ENCODE measurements around the gene WAPL. TPM values are rescaled to one million over a fixed set of nuclear protein-coding genes. Genes with fewer than 3 reads are reported as not detected.

WAPL gene
- total RNA-seq: 57.9 TPM

GRCh38 chr10:86521678-86522509 lies at the start of gene WAPL:
Gene WAPL, minus strand, starts transcription at chr10:86521792. Its CDS starts 3,723 bp downstream, at chr10:86518069.

Small RNAs within 50 kb of the gene (small RNA-seq; reads per million reads assigned to genes)
- not detected for gene RNU6-780P

Other genes with a start within 250 kb of the WAPL start
- 20.1 TPM for gene GRID1, start 155.0 kb downstream of the WAPL start, total RNA-seq
- gene OPN4, start 132.8 kb upstream of the WAPL start, total RNA-seq: not detected
- not detected for gene LDB3, start 146.7 kb upstream of the WAPL start, total RNA-seq
- gene BMPR1A, start 234.8 kb upstream of the WAPL start, total RNA-seq: 48.0 TPM